HG03095 (cell line): ENCODE measurements around the gene TMBIM6.
"Not testable (repeated sequence)": the region's sequence is repeated elsewhere in the genome, so short reads cannot be mapped to it uniquely, and the experiment has no call there.

Experiments
- ATAC-seq: cut with Tn5 transposase; IDR thresholded peaks from one replicate; pipeline ENCODE4 v1.9.1; 2021; ENCODE audit warnings: moderate library complexity; ENCODE audit not compliant: unreplicated experiment

Gene TMBIM6

DNA sequence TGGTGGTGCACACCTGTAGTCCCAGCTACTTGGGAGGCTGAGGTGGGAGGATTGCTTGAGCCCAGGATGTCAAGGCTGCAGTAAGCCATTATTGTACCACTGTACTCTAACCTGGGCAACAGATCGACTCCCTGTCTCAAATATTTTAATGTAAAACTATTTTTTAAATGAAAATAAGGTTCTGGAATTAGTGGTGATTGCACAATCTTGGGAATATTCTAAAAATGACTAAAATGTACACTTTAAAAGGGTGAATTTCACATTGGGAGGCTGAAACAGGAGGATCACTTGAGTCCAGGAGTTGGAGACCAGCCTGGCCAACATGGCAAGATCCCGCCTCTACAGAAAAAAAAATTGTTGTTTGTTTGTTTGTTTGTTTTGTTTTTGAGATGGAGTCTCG is 12.9 kb upstream of the TMBIM6 start:
- ATAC-seq, result no peak

GRCh38 chr12:49730050-49730449 is 11.3 kb upstream of the TMBIM6 start:
- ATAC-seq, result no peak

GRCh38 chr12:49730568-49731101 is 10.7 kb upstream of the TMBIM6 start:
- no peak for ATAC-seq

DNA sequence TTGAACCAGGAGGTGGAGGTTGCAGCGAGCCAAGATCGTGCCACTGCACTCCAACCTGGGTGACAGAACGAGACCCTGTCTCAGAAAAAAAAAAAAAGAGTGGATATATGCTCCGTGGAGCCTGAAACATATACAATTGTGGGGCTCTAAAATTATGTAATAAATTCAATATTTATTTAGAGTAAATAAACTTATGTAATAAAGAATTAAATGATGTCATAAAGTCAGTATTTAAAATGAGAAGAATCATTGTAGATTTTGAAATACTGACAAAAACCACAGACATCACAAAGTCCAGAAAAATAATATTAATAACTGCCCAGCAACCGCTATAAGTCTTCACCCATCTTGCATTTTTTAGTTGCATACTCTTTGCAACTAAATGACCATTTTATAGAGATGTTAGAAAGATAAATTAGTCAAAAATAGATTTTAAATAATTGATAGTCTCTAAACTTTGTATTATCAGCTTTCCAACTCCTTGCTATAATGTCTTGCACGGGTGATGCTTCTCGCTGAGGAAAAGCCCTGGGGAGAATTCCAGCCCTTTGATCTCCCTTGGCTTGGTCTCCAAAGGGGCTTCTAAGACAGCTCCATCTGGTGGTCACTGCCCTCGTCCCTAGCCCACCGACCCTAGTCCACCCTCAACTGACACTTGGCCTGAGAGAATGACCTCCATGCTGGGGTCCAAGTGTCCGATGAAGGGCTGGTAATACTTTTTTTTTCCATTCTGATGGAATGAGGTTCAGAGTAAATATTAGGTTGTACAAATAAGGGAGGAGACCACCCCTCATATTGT is 7.9 kb upstream of the TMBIM6 start:
- ATAC-seq, result no peak

GRCh38 chr12:49734900-49735299 is 6.5 kb upstream of the TMBIM6 start:
- ATAC-seq, result not testable (repeated sequence)

GRCh38 chr12:49738721-49739120 is 2.6 kb upstream of the TMBIM6 start:
- not testable (repeated sequence) for ATAC-seq

DNA sequence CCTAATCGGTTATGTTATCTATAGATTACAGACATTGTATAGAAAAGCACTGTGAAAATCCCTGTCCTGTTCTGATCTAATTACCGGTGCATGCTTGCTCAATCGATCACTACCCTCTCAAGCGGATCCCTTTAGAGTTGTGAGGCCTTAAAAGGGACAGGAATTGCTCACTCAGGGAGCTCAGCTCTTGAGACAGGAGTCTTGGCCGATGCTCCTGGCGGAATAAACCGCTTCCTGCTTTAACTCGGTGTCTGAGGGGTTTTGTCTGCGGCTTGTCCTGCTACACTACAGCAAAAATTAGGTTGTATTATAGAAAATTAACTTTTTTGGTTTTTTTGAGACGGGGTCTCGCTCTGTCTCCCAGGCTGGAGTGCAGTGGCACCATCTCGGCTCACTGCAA is 1.1 kb upstream of the TMBIM6 start:
- not testable (repeated sequence) for ATAC-seq

GRCh38 chr12:49741882-49742620 is 694 bp downstream of the TMBIM6 start:
- ATAC-seq, result peak; percentile 50

DNA sequence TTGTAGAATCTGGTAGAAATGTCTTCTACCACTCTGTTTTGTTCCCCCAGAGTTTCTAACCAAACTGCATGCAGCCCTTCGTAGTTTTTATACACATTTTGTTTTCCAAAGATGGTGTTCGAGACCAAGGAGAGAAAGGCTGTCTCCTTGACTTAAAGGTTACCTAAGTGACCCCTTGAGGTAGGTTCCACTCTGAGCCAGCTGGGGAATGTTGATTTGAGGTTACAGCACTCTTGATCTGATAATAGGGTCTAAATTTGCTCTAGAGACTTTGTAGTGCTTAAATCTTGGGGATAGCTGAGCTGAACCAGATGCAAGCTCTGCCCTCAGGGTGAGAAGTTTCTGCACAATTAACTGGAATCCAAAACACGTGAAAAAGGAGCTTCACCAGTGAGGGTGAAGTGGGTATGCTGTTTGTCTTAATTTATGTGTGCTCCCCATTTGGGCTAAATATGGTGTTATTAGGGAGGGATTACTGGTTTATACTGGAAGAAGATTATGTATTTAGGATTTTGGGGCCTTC is 3.1 kb downstream of the TMBIM6 start:
- ATAC-seq, result no peak

- ATAC-seq, result no peak
These were observed 6.9 kb downstream of the TMBIM6 start for GRCh38 chr12:49748306-49748705.

- no peak for ATAC-seq
These were observed 7.4 kb downstream of the TMBIM6 start for GRCh38 chr12:49748800-49749199.

GRCh38 chr12:49750027-49750995 is 9.0 kb downstream of the TMBIM6 start:
- no peak for ATAC-seq

- no peak for ATAC-seq
These were observed 9.6 kb downstream of the TMBIM6 start for GRCh38 chr12:49750996-49751393.

DNA sequence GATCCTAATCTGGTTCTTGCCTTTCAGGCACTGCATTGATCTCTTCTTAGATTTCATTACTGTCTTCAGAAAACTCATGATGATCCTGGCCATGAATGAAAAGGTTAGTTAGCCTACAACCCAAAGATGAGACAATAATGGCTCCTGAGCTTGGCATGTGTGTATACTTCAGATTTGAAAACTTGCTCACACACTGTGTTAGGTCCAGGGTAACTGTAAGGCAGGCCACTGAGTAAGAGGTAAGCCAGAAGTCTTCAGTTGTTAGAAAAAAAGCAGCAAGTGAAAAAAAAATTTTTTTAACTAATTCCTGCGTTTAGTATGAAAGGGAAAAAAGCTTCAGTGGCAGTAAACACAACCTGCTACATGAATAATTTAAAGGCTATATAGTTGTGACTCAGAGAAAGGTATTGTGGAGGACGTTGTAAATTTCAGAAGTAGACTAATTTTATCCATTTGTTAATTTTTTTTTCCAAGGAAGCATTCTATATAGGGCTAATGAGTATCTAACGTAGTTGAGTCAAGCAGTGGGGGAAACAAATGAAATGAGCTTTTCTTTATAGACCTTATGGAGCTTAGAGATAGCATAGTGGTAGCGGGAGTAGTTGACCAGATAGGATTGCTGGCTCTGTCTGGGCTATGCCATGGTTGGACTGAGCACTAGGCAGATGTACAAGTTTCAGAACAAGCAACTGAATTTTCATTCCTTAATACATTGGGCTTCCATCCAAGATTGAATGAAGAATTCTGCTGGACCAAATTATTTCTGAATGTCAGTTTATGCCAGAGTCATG is 20.5 kb downstream of the TMBIM6 start:
- no peak for ATAC-seq

GRCh38 chr12:49762468-49762847 is 21.1 kb downstream of the TMBIM6 start:
- ATAC-seq, result no peak

GRCh38 chr12:49763006-49763591 is 21.7 kb downstream of the TMBIM6 start:
- ATAC-seq, result no peak

DNA sequence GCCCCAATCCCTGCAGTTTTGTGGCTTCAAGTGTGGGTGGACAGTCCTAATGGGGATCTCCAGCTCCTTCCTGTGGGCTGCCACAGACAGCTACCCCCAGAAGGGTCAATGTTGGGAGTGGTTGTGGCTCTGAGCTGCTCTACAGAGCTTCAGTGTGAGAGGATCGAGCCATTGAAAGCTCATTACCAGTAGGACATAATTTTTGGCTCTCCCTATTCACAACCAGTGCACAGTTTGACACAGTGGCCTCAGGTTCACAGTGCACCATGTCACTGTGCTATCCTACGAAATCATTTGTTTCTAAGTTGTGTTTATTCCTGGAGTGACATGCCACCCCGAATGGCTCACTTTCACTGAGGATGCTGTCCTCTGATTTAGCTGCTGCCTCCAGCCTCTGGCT is 22.8 kb downstream of the TMBIM6 start:
- ATAC-seq, result no peak

DNA sequence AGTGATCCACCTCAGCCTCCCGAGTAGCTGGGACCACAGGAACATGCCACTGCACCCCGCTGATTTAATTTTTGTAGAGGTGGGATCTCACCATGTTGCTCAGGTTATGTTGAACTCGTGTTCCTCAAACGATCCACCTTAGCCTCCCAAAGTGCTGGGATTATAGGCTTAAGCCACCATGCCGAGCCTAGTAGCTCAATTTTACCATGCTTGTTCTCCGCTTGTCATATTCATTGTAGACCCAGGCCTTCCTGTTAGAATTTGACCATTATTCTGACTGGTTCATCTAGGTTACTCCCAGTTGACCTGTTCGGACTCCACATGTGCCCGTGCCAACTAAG is 24.7 kb downstream of the TMBIM6 start:
- ATAC-seq, result no peak

DNA sequence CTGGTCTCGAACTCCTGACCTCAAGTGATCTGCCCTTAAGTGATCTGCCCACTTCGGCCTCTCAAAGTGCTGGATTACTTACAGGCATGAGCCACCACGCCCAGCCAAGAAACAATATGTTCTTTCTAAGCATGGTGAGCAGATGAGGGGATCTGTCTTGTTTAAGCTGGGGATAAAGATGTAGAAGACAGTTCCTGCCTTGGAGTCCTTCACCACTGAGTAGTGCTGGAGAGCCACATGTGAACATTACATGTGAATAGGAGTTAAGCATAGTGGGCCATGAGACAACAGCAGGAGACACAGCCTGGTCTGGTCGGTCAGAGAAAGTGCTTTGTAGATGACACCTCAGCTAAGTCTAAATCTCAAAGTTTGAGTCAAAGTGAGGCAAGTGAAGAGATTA is 26.0 kb downstream of the TMBIM6 start:
- ATAC-seq, result no peak

DNA sequence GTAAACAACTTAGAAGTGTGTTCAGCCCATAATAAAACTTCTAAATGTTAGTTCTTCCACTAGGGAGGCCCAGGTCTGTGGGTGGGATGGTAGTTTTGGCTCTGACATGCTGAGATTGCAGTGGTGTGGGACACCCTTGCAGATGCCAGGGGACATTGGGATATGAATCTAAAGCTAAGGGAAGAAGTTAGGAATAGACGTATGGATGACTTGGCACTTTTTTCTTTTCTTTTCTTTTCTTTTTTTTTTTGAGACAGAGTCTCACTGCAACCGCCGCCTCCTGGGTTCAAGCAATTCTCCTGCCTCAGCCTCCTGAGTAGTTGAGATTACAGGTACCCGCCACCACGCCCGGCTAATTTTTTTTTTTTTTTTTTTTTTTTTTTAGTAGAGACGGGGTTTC is 31.7 kb downstream of the TMBIM6 start:
- not testable (repeated sequence) for ATAC-seq
